CD14-positive monocyte (primary cell): ENCODE results near the gene SEC24D. TPM values are rescaled to one million over a fixed set of nuclear protein-coding genes. Genes with fewer than 3 reads are reported as not detected.

ENCODE experiments used
- DNase-seq, 3 donors: peaks; one replicate each; pipeline ENCODE4 v3.0.0-alpha.2; 2011 to 2022
- H2AFZ ChIP-seq: 2 replicates; pipeline ENCODE4 v1.6.0; 2012; ENCODE audit warnings: mild to moderate bottlenecking, low read depth, low read length, inconsistent platforms; ENCODE audit not compliant: insufficient read depth, poor library complexity, severe bottlenecking
- H3K27ac ChIP-seq, 2 donors: 1 replicate in 1 of 2; 2 replicates in 1 of 2; pipeline ENCODE4 v1.5.1; 2012 to 2013; ENCODE audit warnings: low read length in 2 of 2, control low read depth in 1 of 2, inconsistent platforms in 1 of 2, low read depth in 1 of 2, mild to moderate bottlenecking in 1 of 2
- H3K27me3 ChIP-seq, 2 donors: one replicate each; pipeline versions ENCODE4 v1.6.0 to v1.6.1; 2011 to 2013; ENCODE audit warnings: low read length in 2 of 2; ENCODE audit not compliant: control insufficient read depth in 2 of 2, insufficient read depth in 2 of 2
- H3K36me3 ChIP-seq, 2 donors: replicated peaks in 1 of 2; 1 replicate in 1 of 2; 2 replicates in 1 of 2; pipeline versions ENCODE4 v1.5.1 to v1.6.1; 2012 to 2013; ENCODE audit warnings: low read length in 2 of 2, control low read depth in 1 of 2, inconsistent platforms in 1 of 2, mild to moderate bottlenecking in 1 of 2; ENCODE audit not compliant: insufficient read depth in 2 of 2, control insufficient read depth in 1 of 2
- H3K4me1 ChIP-seq, 2 donors: 1 replicate in 1 of 2; 2 replicates in 1 of 2; pipeline versions ENCODE4 v1.5.1 to v1.6.1; 2012 to 2013; ENCODE audit warnings: low read length in 2 of 2, control low read depth in 1 of 2, inconsistent platforms in 1 of 2, mild to moderate bottlenecking in 1 of 2, moderate library complexity in 1 of 2; ENCODE audit not compliant: insufficient read depth in 2 of 2, control insufficient read depth in 1 of 2
- H3K4me2 ChIP-seq: replicated peaks from 2 replicates; pipeline ENCODE3; 2012; ENCODE audit warnings: low read length, moderate library complexity, mild to moderate bottlenecking; ENCODE audit not compliant: poor library complexity, severe bottlenecking; ENCODE audit errors: extremely low read depth
- H3K4me3 ChIP-seq, 3 experiments: fragments of 200-600 bp in 1 of 3; sonication (generic) in 1 of 3; replicated peaks in 1 of 3; 1 replicate in 2 of 3; 2 replicates in 1 of 3; pipeline ENCODE4 v1.5.1; 2011 to 2013; ENCODE audit warnings: low read length in 3 of 3, mild to moderate bottlenecking in 3 of 3, control low read depth in 2 of 3, low read depth in 2 of 3, inconsistent platforms in 1 of 3, moderate library complexity in 1 of 3
- H3K79me2 ChIP-seq: 2 replicates; pipeline ENCODE4 v1.6.0; 2012; ENCODE audit warnings: mild to moderate bottlenecking, control low read depth, inconsistent platforms, low read length, moderate library complexity; ENCODE audit not compliant: insufficient read depth
- H3K9ac ChIP-seq: 2 replicates; pipeline ENCODE4 v1.6.0; 2017; ENCODE audit warnings: low read length, mild to moderate bottlenecking; ENCODE audit not compliant: insufficient read depth, poor library complexity, severe bottlenecking
- H3K9me3 ChIP-seq, 2 donors: replicated peaks in 1 of 2; 1 replicate in 1 of 2; 2 replicates in 1 of 2; pipeline versions ENCODE4 v1.5.1 to v1.6.1; 2012 to 2013; ENCODE audit warnings: low read length in 2 of 2, control low read depth in 1 of 2; ENCODE audit not compliant: control insufficient read depth in 1 of 2, insufficient read depth in 1 of 2
- H4K20me1 ChIP-seq: 2 replicates; pipeline ENCODE4 v1.6.0; 2012; ENCODE audit warnings: mild to moderate bottlenecking, low read length, control low read depth, moderate library complexity; ENCODE audit not compliant: insufficient read depth
- H3K27ac Mint-ChIP-seq, 7 donors: one replicate each; pipeline ENCODE4 v1.8.0; 2020; ENCODE audit warnings: mild to moderate bottlenecking in 7 of 7, mixed read lengths in 7 of 7, moderate library complexity in 6 of 7, inconsistent platforms in 2 of 7
- H3K27me3 Mint-ChIP-seq, 3 donors: one replicate each; pipeline ENCODE4 v1.8.0; 2021 to 2022; ENCODE audit warnings: low read depth in 3 of 3, mild to moderate bottlenecking in 3 of 3, mixed read lengths in 3 of 3, moderate library complexity in 3 of 3, inconsistent platforms in 1 of 3
- H3K36me3 Mint-ChIP-seq, 2 donors: one replicate each; pipeline ENCODE4 v1.8.0; 2020; ENCODE audit warnings: mixed read lengths in 2 of 2, inconsistent platforms in 1 of 2, mild to moderate bottlenecking in 1 of 2
- H3K4me1 Mint-ChIP-seq: one replicate; pipeline ENCODE4 v1.8.0; 2020; ENCODE audit warnings: mild to moderate bottlenecking, mixed read lengths
- H3K4me3 Mint-ChIP-seq, 2 donors: one replicate each; pipeline ENCODE4 v1.8.0; 2020; ENCODE audit warnings: mild to moderate bottlenecking in 2 of 2, mixed read lengths in 2 of 2, moderate library complexity in 1 of 2
- H3K9me3 Mint-ChIP-seq, 7 donors: one replicate each; pipeline ENCODE4 v1.8.0; 2020 to 2022; ENCODE audit warnings: mixed read lengths in 7 of 7, mild to moderate bottlenecking in 6 of 7, moderate library complexity in 6 of 7, inconsistent platforms in 2 of 7
- WGBS: methylation state at CpG from one replicate; pipeline ENCODE4 v1.1.5; 2013; ENCODE audit warnings: missing lambda C conversion rate; ENCODE audit not compliant: insufficient coverage; 5-methylcytosine and 5-hydroxymethylcytosine counted together
- intact Hi-C, 2 donors: fragments of 100-400 bp; cut with micrococcal nuclease; formaldehyde crosslinking; loops; one replicate each; pipeline versions ENCODE4 v1.15.0 to v1.15.1; 2023
- polyA plus RNA-seq, 3 donors: library from polyadenylated mRNA; depleted of rRNA in 1 of 3; unstranded in 2 of 3; stranded (reverse) in 1 of 3; fragments of 300-500 nt in 2 of 3; fragments of >200 nt in 1 of 3; fragmentation: Illumina TruSeq in 2 of 3; gene quantifications; 1 replicate in 2 of 3; 2 replicates in 1 of 3; pipeline ENCODE4 v1.2.3, GENCODE V29; 2012 to 2021
- TF ChIP-seq, protein P1 (sequence below): fragments of 200-600 bp; IDR thresholded peaks from one replicate; pipeline ENCODE4 v1.8.0; 2022; ENCODE audit warnings: antibody characterized with exemption, mild to moderate bottlenecking

SEC24D gene
- polyA plus RNA-seq, 3 donors: 16.8 to 31.3 (median 22.6) TPM

DNA sequence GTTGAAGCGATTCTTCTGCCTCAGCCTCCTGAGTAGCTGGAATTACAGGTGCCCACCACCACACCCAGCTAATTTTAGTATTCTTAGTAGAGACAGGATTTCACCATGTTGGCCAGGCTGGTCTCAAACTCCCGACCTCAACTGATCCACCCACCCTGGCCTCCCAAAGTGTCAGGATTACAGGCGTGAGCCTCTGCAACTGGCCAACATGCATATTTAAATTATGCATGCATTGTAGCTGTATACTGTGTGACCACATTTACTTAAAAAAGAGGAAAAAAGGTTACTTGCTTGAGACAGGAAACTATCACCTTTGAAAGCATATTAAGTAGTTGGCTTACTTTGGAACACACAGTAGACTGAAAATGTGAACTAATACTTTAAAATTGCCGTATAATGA is 121.2 kb downstream of the SEC24D start:
- Histone ChIP-seq H3K36me3 (peaks cover 26 to 61% of the 10 kb centered on the region in 2 donors), H3K4me3 (no peak overlapping the region), H3K79me2 (no peaks in the 10 kb centered on the region), H3K9ac (no peak overlapping the region), H3K4me2 (no peak overlapping the region), H3K27me3 (no peaks in the 10 kb centered on the region), H3K9me3 (no peaks in the 10 kb centered on the region), H3K4me1 (no peaks in the 10 kb centered on the region), H3K27ac (no peak overlapping the region), H2AFZ (no peak overlapping the region), H4K20me1 (no peaks in the 10 kb centered on the region)
- Mint-ChIP-seq H3K4me3 (no peak overlapping the region), H3K27ac (no peak overlapping the region), H3K9me3 (no peaks in the 10 kb centered on the region), H3K36me3 (peaks cover 30 to 51% of the 10 kb centered on the region in 2 donors), H3K4me1 (no peaks in the 10 kb centered on the region), H3K27me3 (peaks cover 0 to 2% (median 0%) of the 10 kb centered on the region in 3 donors)
- WGBS: no CpG with 5 or more reads among the region's 4 CpGs
- TF ChIP-seq, protein P1, sequence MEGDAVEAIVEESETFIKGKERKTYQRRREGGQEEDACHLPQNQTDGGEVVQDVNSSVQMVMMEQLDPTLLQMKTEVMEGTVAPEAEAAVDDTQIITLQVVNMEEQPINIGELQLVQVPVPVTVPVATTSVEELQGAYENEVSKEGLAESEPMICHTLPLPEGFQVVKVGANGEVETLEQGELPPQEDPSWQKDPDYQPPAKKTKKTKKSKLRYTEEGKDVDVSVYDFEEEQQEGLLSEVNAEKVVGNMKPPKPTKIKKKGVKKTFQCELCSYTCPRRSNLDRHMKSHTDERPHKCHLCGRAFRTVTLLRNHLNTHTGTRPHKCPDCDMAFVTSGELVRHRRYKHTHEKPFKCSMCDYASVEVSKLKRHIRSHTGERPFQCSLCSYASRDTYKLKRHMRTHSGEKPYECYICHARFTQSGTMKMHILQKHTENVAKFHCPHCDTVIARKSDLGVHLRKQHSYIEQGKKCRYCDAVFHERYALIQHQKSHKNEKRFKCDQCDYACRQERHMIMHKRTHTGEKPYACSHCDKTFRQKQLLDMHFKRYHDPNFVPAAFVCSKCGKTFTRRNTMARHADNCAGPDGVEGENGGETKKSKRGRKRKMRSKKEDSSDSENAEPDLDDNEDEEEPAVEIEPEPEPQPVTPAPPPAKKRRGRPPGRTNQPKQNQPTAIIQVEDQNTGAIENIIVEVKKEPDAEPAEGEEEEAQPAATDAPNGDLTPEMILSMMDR: no peak
- intact Hi-C loops: no loop called here
- no peak for DNase-seq

DNA sequence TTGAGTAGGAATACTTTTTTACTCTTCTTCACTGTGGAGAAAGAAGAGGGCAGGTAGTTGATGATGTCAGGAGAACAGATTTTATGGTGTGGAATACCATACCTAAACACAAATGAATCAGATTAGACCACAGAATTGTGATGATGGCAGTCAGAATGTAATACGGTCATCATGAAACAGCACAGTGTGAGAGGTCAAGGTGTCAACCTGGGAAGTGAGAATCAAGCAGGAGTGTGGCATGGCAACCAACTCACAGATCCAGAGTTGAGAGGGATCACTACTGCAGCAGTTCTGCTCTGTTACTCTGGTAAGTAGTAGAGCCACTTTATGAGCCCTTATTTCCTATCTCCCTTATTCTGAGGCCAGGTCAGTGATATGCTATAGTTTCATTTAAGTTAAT is 123.1 kb downstream of the SEC24D start:
- Histone ChIP-seq H4K20me1 (no peaks in the 10 kb centered on the region), H3K9me3 (no peaks in the 10 kb centered on the region), H3K36me3 (peaks cover 40 to 74% of the 10 kb centered on the region in 2 donors), H3K9ac (no peak overlapping the region), H3K27me3 (no peaks in the 10 kb centered on the region), H3K4me1 (no peaks in the 10 kb centered on the region), H3K27ac (no peak overlapping the region), H2AFZ (no peak overlapping the region), H3K4me2 (no peak overlapping the region), H3K4me3 (no peak overlapping the region), H3K79me2 (no peaks in the 10 kb centered on the region)
- TF ChIP-seq, protein P1: no peak
- WGBS: 100% methylated on average over 1 of the region's 1 CpG
- Mint-ChIP-seq H3K9me3 (no peaks in the 10 kb centered on the region), H3K27me3 (peaks cover 0 to 2% (median 0%) of the 10 kb centered on the region in 3 donors), H3K27ac (no peak overlapping the region), H3K4me3 (no peak overlapping the region), H3K4me1 (no peaks in the 10 kb centered on the region), H3K36me3 (peaks cover 44 to 55% of the 10 kb centered on the region in 2 donors)
- DNase-seq: no peak
- intact Hi-C loops: no loop called here
